H9 (cell line): Measurements from ENCODE around the gene UBQLN4. TPM values are rescaled to one million over a fixed set of nuclear protein-coding genes. Genes with fewer than 3 reads are reported as not detected.

Experiments
- DNase-seq: peaks from one replicate; pipeline ENCODE4 v3.0.0-alpha.2; 2017
- H2AFZ ChIP-seq: one replicate; pipeline ENCODE4 v1.6.1; 2013; ENCODE audit warnings: mild to moderate bottlenecking, low read length, control low read depth, moderate library complexity
- H2AK5ac ChIP-seq: 2 replicates; pipeline ENCODE4 v1.6.1; 2013; ENCODE audit warnings: low read length, control low read depth, mixed read lengths; ENCODE audit not compliant: insufficient read length
- H2BK120ac ChIP-seq: one replicate; pipeline ENCODE4 v1.6.1; 2013; ENCODE audit warnings: low read depth, mild to moderate bottlenecking, low read length, control low read depth, inconsistent platforms; ENCODE audit not compliant: poor library complexity, severe bottlenecking
- H2BK12ac ChIP-seq: 2 replicates; pipeline ENCODE4 v1.6.1; 2013; ENCODE audit warnings: low read length, control low read depth, mixed read lengths, low read depth; ENCODE audit not compliant: insufficient read length
- H2BK15ac ChIP-seq: 2 replicates; pipeline ENCODE4 v1.6.1; 2013; ENCODE audit warnings: low read depth, low read length, control low read depth
- H2BK20ac ChIP-seq: one replicate; pipeline ENCODE4 v1.6.1; 2013; ENCODE audit warnings: low read depth, mild to moderate bottlenecking, low read length, control low read depth, inconsistent platforms; ENCODE audit not compliant: poor library complexity, severe bottlenecking
- H2BK5ac ChIP-seq: 2 replicates; pipeline ENCODE4 v1.6.1; 2013; ENCODE audit warnings: low read length, control low read depth, mixed read lengths; ENCODE audit not compliant: insufficient read length
- H3K14ac ChIP-seq: 2 replicates; pipeline ENCODE4 v1.6.1; 2013; ENCODE audit warnings: low read length, control low read depth; ENCODE audit not compliant: insufficient read depth
- H3K18ac ChIP-seq: 2 replicates; pipeline ENCODE4 v1.6.1; 2013; ENCODE audit warnings: low read depth, mild to moderate bottlenecking, mixed read lengths, low read length, control low read depth; ENCODE audit not compliant: insufficient read length
- H3K23ac ChIP-seq: 2 replicates; pipeline ENCODE4 v1.6.1; 2013; ENCODE audit warnings: low read length, control low read depth, mixed read lengths, low read depth; ENCODE audit not compliant: insufficient read length
- H3K23me2 ChIP-seq: 2 replicates; pipeline ENCODE4 v1.6.1; 2013; ENCODE audit warnings: low read depth, mild to moderate bottlenecking, mixed read lengths, low read length, control low read depth; ENCODE audit not compliant: insufficient read length, poor library complexity, severe bottlenecking
- H3K27ac ChIP-seq: 2 replicates; pipeline ENCODE4 v1.5.1; 2013; ENCODE audit warnings: low read length, control low read depth, mixed read lengths, low read depth; ENCODE audit not compliant: insufficient read length
- H3K27me3 ChIP-seq: 2 replicates; pipeline ENCODE4 v1.6.1; 2013; ENCODE audit warnings: low read length, control low read depth, inconsistent platforms; ENCODE audit not compliant: insufficient read depth
- H3K4ac ChIP-seq: 2 replicates; pipeline ENCODE4 v1.6.1; 2013; ENCODE audit warnings: low read depth, mild to moderate bottlenecking, control low read depth, inconsistent platforms, low read length, moderate library complexity
- H3K4me1 ChIP-seq: 2 replicates; pipeline ENCODE4 v1.6.1; 2013; ENCODE audit warnings: low read length, control low read depth, inconsistent platforms; ENCODE audit not compliant: insufficient read depth
- H3K4me2 ChIP-seq: 2 replicates; pipeline ENCODE4 v1.6.1; 2013; ENCODE audit warnings: low read length, control low read depth, mixed read lengths; ENCODE audit not compliant: insufficient read length, insufficient read depth
- H3K56ac ChIP-seq: 2 replicates; pipeline ENCODE4 v1.6.1; 2013; ENCODE audit warnings: low read depth, mild to moderate bottlenecking, mixed read lengths, low read length, control low read depth; ENCODE audit not compliant: insufficient read length
- H3K79me1 ChIP-seq: 2 replicates; pipeline ENCODE4 v1.6.1; 2013; ENCODE audit warnings: low read depth, mild to moderate bottlenecking, moderate library complexity, low read length, control low read depth, inconsistent platforms; ENCODE audit not compliant: insufficient read depth, poor library complexity, severe bottlenecking
- H3K79me2 ChIP-seq: 2 replicates; pipeline ENCODE4 v1.6.1; 2013; ENCODE audit warnings: low read length, control low read depth, inconsistent platforms; ENCODE audit not compliant: insufficient read depth
- H3K9ac ChIP-seq: 2 replicates; pipeline ENCODE4 v1.6.1; 2013; ENCODE audit warnings: low read length, control low read depth, mixed read lengths; ENCODE audit not compliant: insufficient read length; ENCODE audit errors: extremely low read depth
- H3K9me3 ChIP-seq: one replicate; pipeline ENCODE4 v1.6.1; 2013; ENCODE audit warnings: low read depth, low read length, inconsistent platforms; ENCODE audit not compliant: control insufficient read depth
- H3T11ph ChIP-seq: one replicate; pipeline ENCODE4 v1.6.1; 2013; ENCODE audit warnings: mild to moderate bottlenecking, low read length, control low read depth, inconsistent platforms
- H4K20me1 ChIP-seq: one replicate; pipeline ENCODE4 v1.6.1; 2013; ENCODE audit not compliant: control insufficient read depth, insufficient read length, insufficient read depth
- H4K5ac ChIP-seq: 2 replicates; pipeline ENCODE4 v1.6.1; 2013; ENCODE audit warnings: low read depth, mild to moderate bottlenecking, mixed read lengths, low read length, control low read depth; ENCODE audit not compliant: insufficient read length
- H4K8ac ChIP-seq: replicated peaks from 2 replicates; pipeline ENCODE4 v1.6.1; 2013; ENCODE audit warnings: low read length, control low read depth, mixed read lengths, low read depth; ENCODE audit not compliant: insufficient read length
- H4K91ac ChIP-seq: 2 replicates; pipeline ENCODE4 v1.6.1; 2013; ENCODE audit warnings: low read depth, mild to moderate bottlenecking, moderate library complexity, mixed read lengths, low read length, control low read depth; ENCODE audit not compliant: insufficient read length
- H3K27ac Mint-ChIP-seq, 3 experiments: 2 replicates in 2 of 3; 3 replicates in 1 of 3; pipeline ENCODE4 v1.8.0; 2020 to 2021; ENCODE audit warnings: mixed read lengths in 3 of 3, mild to moderate bottlenecking in 1 of 3, moderate library complexity in 1 of 3
- H3K27me3 Mint-ChIP-seq: 2 replicates; pipeline ENCODE4 v1.8.0; 2021; ENCODE audit warnings: low read depth, mild to moderate bottlenecking, moderate library complexity, mixed read lengths
- H3K36me3 Mint-ChIP-seq, 3 experiments: 2 replicates in 2 of 3; 3 replicates in 1 of 3; pipeline ENCODE4 v1.8.0; 2020 to 2021; ENCODE audit warnings: low read depth in 3 of 3, mixed read lengths in 3 of 3; ENCODE audit not compliant: insufficient read depth in 1 of 3
- H3K4me1 Mint-ChIP-seq, 2 experiments: 2 replicates each; pipeline ENCODE4 v1.8.0; 2020; ENCODE audit warnings: mixed read lengths in 2 of 2
- H3K4me3 Mint-ChIP-seq, 2 experiments: 2 replicates in 1 of 2; 3 replicates in 1 of 2; pipeline ENCODE4 v1.8.0; 2020 to 2021; ENCODE audit warnings: mild to moderate bottlenecking in 2 of 2, mixed read lengths in 2 of 2, moderate library complexity in 1 of 2
- H3K9me3 Mint-ChIP-seq, 2 experiments: 2 replicates in 1 of 2; 3 replicates in 1 of 2; pipeline ENCODE4 v1.8.0; 2020; ENCODE audit warnings: mild to moderate bottlenecking in 2 of 2, mixed read lengths in 2 of 2, moderate library complexity in 1 of 2
- WGBS: extraction: QIAGEN DNeasy Blood & Tissue Kit; methylation state at CpG from one replicate; pipeline ENCODE4 v1.1.7; 2013; ENCODE audit warnings: missing lambda C conversion rate, low lambda C conversion rate, mixed read lengths; ENCODE audit not compliant: insufficient read length; ENCODE audit errors: extremely low coverage; 5-methylcytosine and 5-hydroxymethylcytosine counted together
- total RNA-seq: library from RNA; stranded (reverse); gene quantifications from 2 replicates; pipeline ENCODE4 v1.2.1, GENCODE V29; 2021
- TF ChIP-seq, protein P1 (sequence below): fragments of 200-600 bp; sonication (generic); conservative IDR thresholded peaks from 3 replicates; pipeline ENCODE4 v1.8.0; 2021; ENCODE audit warnings: antibody characterized with exemption, mild to moderate bottlenecking

Gene UBQLN4
- total RNA-seq, 1 experiment from 2014 or later, result 49.4 TPM

DNA sequence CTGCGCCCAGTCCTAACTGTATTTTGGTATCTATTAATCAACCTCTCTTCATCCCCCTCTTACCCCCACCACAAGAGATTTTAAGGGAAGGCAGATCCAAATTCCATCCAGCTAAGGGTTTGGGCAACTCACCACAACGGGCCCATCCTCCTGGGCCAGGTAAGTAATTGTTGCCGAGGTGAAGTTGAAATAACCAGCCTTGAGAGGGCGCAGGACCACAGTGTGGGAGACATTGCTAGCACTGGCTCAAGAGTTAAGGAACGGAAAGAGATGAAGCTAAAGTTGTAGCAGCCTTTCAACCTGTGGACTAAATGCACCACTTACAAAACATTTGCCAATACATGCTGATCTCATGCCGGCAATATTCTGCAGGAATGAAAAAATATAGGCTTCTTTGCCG is 38.8 kb downstream of the UBQLN4 start:
- no peak overlapping the region for H2BK5ac ChIP-seq
- no peaks in the 10 kb centered on the region for H3K9me3 ChIP-seq
- H3K79me2 ChIP-seq, result peaks cover 4% of the 10 kb centered on the region; the same call in 1 of the 2 replicates
- no peak overlapping the region for H2AFZ ChIP-seq
- H3K23me2 ChIP-seq, result peaks cover 2% of the 10 kb centered on the region
- no peak overlapping the region for H3K4me2 ChIP-seq
- no peak overlapping the region for H3K4me3 Mint-ChIP-seq
- no peak overlapping the region for H4K91ac ChIP-seq
- H3K27ac Mint-ChIP-seq, result 0 out of 7 replicates have a peak overlapping the region, but pooled peaks of 1 of the 3 experiments have one; percentile 58
- no peak overlapping the region for H3K23ac ChIP-seq
- H3K18ac ChIP-seq, result no peak overlapping the region
- H2BK12ac ChIP-seq, result no peak overlapping the region
- no peak overlapping the region for H3T11ph ChIP-seq
- no CpG with 5 or more reads among the region's 7 CpGs for WGBS
- H3K27me3 ChIP-seq, result no peaks in the 10 kb centered on the region
- H3K79me1 ChIP-seq, result peaks cover 2% of the 10 kb centered on the region
- H3K36me3 Mint-ChIP-seq, result peaks cover 50 to 83% (median 73%) of the 10 kb centered on the region in 3 experiments; a peak in 6 of 7 replicates
- H3K14ac ChIP-seq, result no peak overlapping the region
- H2BK120ac ChIP-seq, result no peak overlapping the region
- no peak overlapping the region for H3K27ac ChIP-seq
- H4K8ac ChIP-seq, result no peak overlapping the region
- no peaks in the 10 kb centered on the region for H3K9me3 Mint-ChIP-seq
- DNase-seq, result peak; percentile 46
- H2BK15ac ChIP-seq, result no peak overlapping the region
- no peak overlapping the region for H3K4ac ChIP-seq
- TF ChIP-seq, protein P1, sequence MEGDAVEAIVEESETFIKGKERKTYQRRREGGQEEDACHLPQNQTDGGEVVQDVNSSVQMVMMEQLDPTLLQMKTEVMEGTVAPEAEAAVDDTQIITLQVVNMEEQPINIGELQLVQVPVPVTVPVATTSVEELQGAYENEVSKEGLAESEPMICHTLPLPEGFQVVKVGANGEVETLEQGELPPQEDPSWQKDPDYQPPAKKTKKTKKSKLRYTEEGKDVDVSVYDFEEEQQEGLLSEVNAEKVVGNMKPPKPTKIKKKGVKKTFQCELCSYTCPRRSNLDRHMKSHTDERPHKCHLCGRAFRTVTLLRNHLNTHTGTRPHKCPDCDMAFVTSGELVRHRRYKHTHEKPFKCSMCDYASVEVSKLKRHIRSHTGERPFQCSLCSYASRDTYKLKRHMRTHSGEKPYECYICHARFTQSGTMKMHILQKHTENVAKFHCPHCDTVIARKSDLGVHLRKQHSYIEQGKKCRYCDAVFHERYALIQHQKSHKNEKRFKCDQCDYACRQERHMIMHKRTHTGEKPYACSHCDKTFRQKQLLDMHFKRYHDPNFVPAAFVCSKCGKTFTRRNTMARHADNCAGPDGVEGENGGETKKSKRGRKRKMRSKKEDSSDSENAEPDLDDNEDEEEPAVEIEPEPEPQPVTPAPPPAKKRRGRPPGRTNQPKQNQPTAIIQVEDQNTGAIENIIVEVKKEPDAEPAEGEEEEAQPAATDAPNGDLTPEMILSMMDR, result peak; percentile 47; the same call in 2 of the 3 replicates
- H3K4me1 Mint-ChIP-seq, result peaks cover 3% of the 10 kb centered on the region in 2 experiments
- no peak overlapping the region for H2AK5ac ChIP-seq
- H3K56ac ChIP-seq, result no peak overlapping the region
- no peaks in the 10 kb centered on the region for H3K27me3 Mint-ChIP-seq
- no peaks in the 10 kb centered on the region for H4K20me1 ChIP-seq
- no peak overlapping the region for H4K5ac ChIP-seq
- H3K9ac ChIP-seq, result no peak overlapping the region
- peaks cover under 1% of the 10 kb centered on the region; the same call in 1 of the 2 replicates for H3K4me1 ChIP-seq
- no peak overlapping the region for H2BK20ac ChIP-seq
